SK-N-SH (cell line): ENCODE results near the gene UBE2Q1. TPM values are rescaled to one million over a fixed set of nuclear protein-coding genes. Genes with fewer than 3 reads are reported as not detected.

Source experiments
- CTCF ChIA-PET: fragments of 300-600, 350-600 bp; formaldehyde crosslinking; extraction: SDS; loops from one replicate; lab custom pipeline; 2021; lab: Yijun Ruan, JAX
- POLR2A ChIA-PET: fragments of 350-600 bp; sonication (Branson Sonifier 250); formaldehyde crosslinking; extraction: SDS; loops from one replicate; lab custom pipeline; 2020; ENCODE audit warnings: antibody characterized with exemption, inconsistent platforms; lab: Yijun Ruan, JAX
- DNase-seq: peaks from one replicate; pipeline ENCODE4 v3.0.0; 2012
- H2AFZ ChIP-seq: fragments of 200-600 bp; sonication (generic); 2 replicates; pipeline ENCODE4 v1.8.1; 2016; ENCODE audit warnings: antibody characterized with exemption, mild to moderate bottlenecking, low read depth
- H3F3A ChIP-seq: fragments of 200-600 bp; sonication (generic); replicated peaks from 2 replicates; pipeline ENCODE3; 2016; ENCODE audit warnings: antibody characterized with exemption, mild to moderate bottlenecking; ENCODE audit not compliant: insufficient read depth
- H3K27ac ChIP-seq, 2 experiments: fragments of 200-500 bp in 1 of 2; fragments of 200-600 bp in 1 of 2; sonication (Bioruptor generic) in 1 of 2; sonication (generic), shearing (Covaris generic) in 1 of 2; 2 replicates each; pipeline versions ENCODE4 v1.5.1 to v1.6.1; 2014 to 2016; ENCODE audit warnings: low read depth in 2 of 2, inconsistent platforms in 1 of 2, low read length in 1 of 2, mild to moderate bottlenecking in 1 of 2, mixed read lengths in 1 of 2
- H3K27me3 ChIP-seq: fragments of 200-600 bp; sonication (generic), shearing (Covaris generic); 2 replicates; pipeline ENCODE4 v1.6.1; 2016; ENCODE audit warnings: mixed run types; ENCODE audit not compliant: insufficient read depth
- H3K36me3 ChIP-seq, 2 experiments: fragments of 200-500 bp in 1 of 2; fragments of 200-600 bp in 1 of 2; sonication (Bioruptor generic) in 1 of 2; sonication (generic) in 1 of 2; replicated peaks in 1 of 2; 2 replicates each; pipeline versions ENCODE3 to v1.5.1; 2014 to 2016; ENCODE audit warnings: low read length in 1 of 2, mild to moderate bottlenecking in 1 of 2; ENCODE audit not compliant: insufficient read depth in 2 of 2, control insufficient read depth in 1 of 2
- H3K4me1 ChIP-seq, 2 experiments: fragments of 200-500 bp in 1 of 2; fragments of 200-600 bp in 1 of 2; sonication (Bioruptor generic) in 1 of 2; sonication (generic), shearing (Covaris generic) in 1 of 2; 2 replicates each; pipeline versions ENCODE4 v1.5.1 to v1.6.1; 2014 to 2016; ENCODE audit warnings: low read depth in 1 of 2, low read length in 1 of 2, mixed run types in 1 of 2; ENCODE audit not compliant: insufficient read depth in 2 of 2, control insufficient read depth in 1 of 2
- H3K4me2 ChIP-seq: fragments of 200-600 bp; sonication (generic), shearing (Covaris generic); 2 replicates; pipeline ENCODE4 v1.6.1; 2017; ENCODE audit warnings: mixed run types
- H3K4me3 ChIP-seq, 2 experiments: fragments of 200-500 bp in 1 of 2; fragments of 200-600 bp in 1 of 2; sonication (Bioruptor generic) in 1 of 2; sonication (generic), shearing (Covaris generic) in 1 of 2; 2 replicates each; pipeline versions ENCODE4 v1.5.1 to v1.8.1; 2014 to 2016; ENCODE audit warnings: low read depth in 2 of 2, inconsistent platforms in 1 of 2, low read length in 1 of 2, mild to moderate bottlenecking in 1 of 2, mixed read lengths in 1 of 2, moderate library complexity in 1 of 2
- H3K79me2 ChIP-seq: fragments of 200-600 bp; sonication (generic); 2 replicates; pipeline ENCODE4 v1.8.1; 2017; ENCODE audit warnings: mild to moderate bottlenecking; ENCODE audit not compliant: insufficient read depth
- H3K9ac ChIP-seq: fragments of 200-600 bp; sonication (generic); 2 replicates; pipeline ENCODE4 v1.6.1; 2017; ENCODE audit warnings: mixed run types
- H3K9me2 ChIP-seq: fragments of 200-600 bp; sonication (generic); 2 replicates; pipeline ENCODE4 v1.6.1; 2017; ENCODE audit warnings: mixed run types
- H3K9me3 ChIP-seq: fragments of 200-600 bp; sonication (generic); 2 replicates; pipeline ENCODE4 v1.6.1; 2017; ENCODE audit warnings: mixed run types, mild to moderate bottlenecking, moderate library complexity
- H4K20me1 ChIP-seq: fragments of 200-600 bp; sonication (generic); 2 replicates; pipeline ENCODE4 v1.6.1; 2017; ENCODE audit warnings: mild to moderate bottlenecking, mixed run types; ENCODE audit not compliant: insufficient read depth
- ELF1 ChIP-seq: IDR thresholded peaks from 2 replicates; pipeline ENCODE4 v1.4.0; 2012
- FOSL2 ChIP-seq: IDR thresholded peaks from 2 replicates; pipeline ENCODE4 v1.4.0; 2012; ENCODE audit warnings: low read depth, mild to moderate bottlenecking, moderate library complexity, borderline replicate concordance
- FOXJ3 ChIP-seq: sonication (generic); formaldehyde crosslinking; IDR thresholded peaks from 2 replicates; pipeline ENCODE4 v1.5.1; 2020; ENCODE audit warnings: mild to moderate bottlenecking, missing genetic modification reagents
- IRF3 ChIP-seq: fragments of 150-350 bp; IDR thresholded peaks from 2 replicates; pipeline ENCODE4 v1.6.1; 2016; ENCODE audit warnings: mild to moderate bottlenecking, low read depth, low read length
- MXI1 ChIP-seq: IDR thresholded peaks from 2 replicates; pipeline ENCODE4 v1.6.1; 2012; ENCODE audit warnings: mild to moderate bottlenecking, low read depth, low read length, improper control_type of control experiment
- PBX3 ChIP-seq: IDR thresholded peaks from 2 replicates; pipeline ENCODE4; 2012
- POLR2AphosphoS5 ChIP-seq: IDR thresholded peaks from 2 replicates; pipeline ENCODE4 v1.6.1; 2012; ENCODE audit warnings: low read depth, low read length
- RAD21 ChIP-seq: IDR thresholded peaks from 2 replicates; pipeline ENCODE4 v1.6.1; 2012; ENCODE audit warnings: mild to moderate bottlenecking, low read length
- RXRA ChIP-seq: IDR thresholded peaks from 2 replicates; pipeline ENCODE4 v1.4.0; 2012; ENCODE audit warnings: low read depth, mild to moderate bottlenecking, borderline replicate concordance
- SIN3A ChIP-seq: IDR thresholded peaks from 2 replicates; pipeline ENCODE4 v1.6.1; 2012; ENCODE audit warnings: low read depth, mild to moderate bottlenecking, low read length, moderate library complexity, borderline replicate concordance
- TCF12 ChIP-seq: IDR thresholded peaks from 2 replicates; pipeline ENCODE4 v1.4.0; 2012
- USF1 ChIP-seq: IDR thresholded peaks from 2 replicates; pipeline ENCODE4 v1.4.0; 2012; ENCODE audit warnings: low read depth, borderline replicate concordance
- WGBS: methylation state at CpG from one replicate; pipeline ENCODE4 v1.1.6; 2017; ENCODE audit warnings: low lambda C conversion rate; 5-methylcytosine and 5-hydroxymethylcytosine counted together
- polyA plus RNA-seq, 3 experiments: library from polyadenylated mRNA; depleted of rRNA; stranded (reverse); fragments of >200 nt; gene quantifications; 2 replicates each; pipeline ENCODE4 v1.2.3, GENCODE V29; 2012

Gene UBE2Q1
- polyA plus RNA-seq, 1 of the 3 experiments (the other 2 are of a cell fraction), result 12.5 TPM

GRCh38 chr1:154586231-154586630, 27.8 kb upstream of the UBE2Q1 start (continued):
- TF ChIP-seq IRF3 (no peak), PBX3 (no peak), FOXJ3 (no peak), MXI1 (no peak), SIN3A (no peak), RXRA (no peak)

GRCh38 chr1:154584267-154584994, 26.0 kb upstream of the UBE2Q1 start:
- no peaks in the 10 kb centered on the region for H3K27me3 ChIP-seq
- H4K20me1 ChIP-seq, result peaks cover 14% of the 10 kb centered on the region
- H3K9ac ChIP-seq, result no peak overlapping the region
- H3K4me3 ChIP-seq, result no peak overlapping the region
- H3F3A ChIP-seq, result no peaks in the 10 kb centered on the region
- CTCF ChIA-PET, result interaction anchor here (0.9 to 1.6 kb wide), 3 partner anchors 294 to 360 kb away, joined by 3 to 5 read pairs (median 4); no protein-coding TSS in a partner anchor
- H3K36me3 ChIP-seq, result peaks cover 80 to 97% of the 10 kb centered on the region in 2 experiments
- H3K27ac ChIP-seq, result peak overlapping the region in 1 of 2 experiments; percentile 68; a peak in 2 of 4 replicates
- no peak for TF ChIP-seq MXI1
- no peak for TF ChIP-seq TCF12
- TF ChIP-seq ELF1, result no peak
- TF ChIP-seq RAD21, result peak; percentile 43
- DNase-seq, result no peak
- H3K9me3 ChIP-seq, result no peaks in the 10 kb centered on the region
- H3K4me1 ChIP-seq, result peaks cover 0 to 11% of the 10 kb centered on the region in 2 experiments; a peak in 2 of 4 replicates
- WGBS, result 85% methylated on average over 9 of the region's 9 CpGs
- H2AFZ ChIP-seq, result no peak overlapping the region
- POLR2A ChIA-PET, result no interaction called here
- no peaks in the 10 kb centered on the region for H3K79me2 ChIP-seq
- H3K4me2 ChIP-seq, result no peak overlapping the region
- H3K9me2 ChIP-seq, result no peaks in the 10 kb centered on the region

- Histone ChIP-seq H2AFZ (no peak overlapping the region), H3F3A (no peaks in the 10 kb centered on the region), H3K4me1 (peaks cover 0 to 14% of the 10 kb centered on the region in 2 experiments; a peak in 2 of 4 replicates), H3K9me3 (no peaks in the 10 kb centered on the region), H3K79me2 (no peaks in the 10 kb centered on the region), H3K4me3 (no peak overlapping the region), H3K27ac (peak overlapping the region in 1 of 2 experiments; percentile 68; a peak in 2 of 4 replicates), H3K27me3 (no peaks in the 10 kb centered on the region), H3K4me2 (no peak overlapping the region), H3K9ac (no peak overlapping the region), H3K9me2 (no peaks in the 10 kb centered on the region), H3K36me3 (peaks cover 78 to 97% of the 10 kb centered on the region in 2 experiments), H4K20me1 (peaks cover 14% of the 10 kb centered on the region)
- no peak for DNase-seq
- ChIA-PET POLR2A (no interaction called here), CTCF (interaction anchor here (0.6 to 1.6 kb wide), 3 partner anchors 24 to 360 kb away, joined by 3 to 5 read pairs (median 3); no protein-coding TSS in a partner anchor)
- WGBS, result 67% methylated on average over 9 of the region's 9 CpGs
- TF ChIP-seq USF1 (no peak), POLR2AphosphoS5 (no peak), SIN3A (no peak), FOSL2 (no peak), FOXJ3 (no peak)
Measured at GRCh38 chr1:154583773-154584172, 25.3 kb upstream of the UBE2Q1 start.
